ENCODE results near the gene PROCA1. TPM values are rescaled to one million over a fixed set of nuclear protein-coding genes. Genes with fewer than 3 reads are reported as not detected.

Gene PROCA1
- total and polyA plus RNA-seq, 12 donors: 0.61 to 8.8 (median 2.2) TPM; not detected in 1

GRCh38 chr17:28704219-28704858 is 7.3 kb downstream of the PROCA1 start:
- Histone ChIP-seq H3K4me1 (replicated peaks in 1 of 2) (no peaks in the 10 kb centered on the region), H3K27me3 (no peaks in the 10 kb centered on the region), H3K36me3 (replicated peaks in 1 of 2) (peaks cover 0 to 41% of the 10 kb centered on the region in 2 donors), H3K27ac (no peak overlapping the region), H3K4me3 (no peak overlapping the region), H3K9me3 (replicated peaks in 1 of 3) (no peaks in the 10 kb centered on the region)
- no peak for TF ChIP-seq POLR2A (IDR thresholded peaks at IDR 0.05)
- no peak for TF ChIP-seq CTCF (IDR thresholded peaks at IDR 0.05)
- intact Hi-C loops (cut with DNase I): loop anchor here in 1 of 2 donors (10.0 kb wide), 1 partner anchor 50 kb away; no protein-coding TSS in a partner anchor
- 83 to 94% (median 90%) methylated on average over 11 to 14 of the region's 14 CpGs for WGBS, 4 donors
- no peak for DNase-seq

GRCh38 chr17:28703552-28704218 is 8.0 kb downstream of the PROCA1 start:
- 83 to 86% (median 84%) methylated on average over 16 of the region's 16 CpGs for WGBS, 4 donors
- H3K36me3 ChIP-seq (replicated peaks in 1 of 2): peaks cover 0 to 48% of the 10 kb centered on the region in 2 donors
- no peak for DNase-seq

GRCh38 chr17:28702752-28703150 is 8.9 kb downstream of the PROCA1 start:
- Histone ChIP-seq H3K9me3 (replicated peaks in 1 of 3) (no peaks in the 10 kb centered on the region), H3K27ac (no peak overlapping the region), H3K27me3 (no peaks in the 10 kb centered on the region), H3K4me3 (no peak overlapping the region), H3K4me1 (replicated peaks in 1 of 2) (no peaks in the 10 kb centered on the region), H3K36me3 (replicated peaks in 1 of 2) (peaks cover 0 to 57% of the 10 kb centered on the region in 2 donors)
- WGBS, 4 donors: 52 to 75% (median 68%) methylated on average over 2 to 3 of the region's 3 CpGs
- TF ChIP-seq CTCF (IDR thresholded peaks at IDR 0.05) (no peak), POLR2A (IDR thresholded peaks at IDR 0.05) (no peak)
- intact Hi-C loops (cut with DNase I): loop anchor here in 1 of 2 donors (10.0 kb wide), 1 partner anchor 48 kb away; no protein-coding TSS in a partner anchor
- no peak for DNase-seq

More at GRCh38 chr17:28703552-28704218, 8.0 kb downstream of the PROCA1 start:
- Histone ChIP-seq H3K4me1 (replicated peaks in 1 of 2) (no peaks in the 10 kb centered on the region), H3K27me3 (no peaks in the 10 kb centered on the region), H3K27ac (no peak overlapping the region), H3K4me3 (no peak overlapping the region), H3K9me3 (replicated peaks in 1 of 3) (no peaks in the 10 kb centered on the region)
- intact Hi-C loops (cut with DNase I): loop anchor here in 1 of 2 donors (10.0 kb wide), 1 partner anchor 49 kb away; no protein-coding TSS in a partner anchor
- TF ChIP-seq CTCF (IDR thresholded peaks at IDR 0.05) (no peak), POLR2A (IDR thresholded peaks at IDR 0.05) (no peak)

DNA sequence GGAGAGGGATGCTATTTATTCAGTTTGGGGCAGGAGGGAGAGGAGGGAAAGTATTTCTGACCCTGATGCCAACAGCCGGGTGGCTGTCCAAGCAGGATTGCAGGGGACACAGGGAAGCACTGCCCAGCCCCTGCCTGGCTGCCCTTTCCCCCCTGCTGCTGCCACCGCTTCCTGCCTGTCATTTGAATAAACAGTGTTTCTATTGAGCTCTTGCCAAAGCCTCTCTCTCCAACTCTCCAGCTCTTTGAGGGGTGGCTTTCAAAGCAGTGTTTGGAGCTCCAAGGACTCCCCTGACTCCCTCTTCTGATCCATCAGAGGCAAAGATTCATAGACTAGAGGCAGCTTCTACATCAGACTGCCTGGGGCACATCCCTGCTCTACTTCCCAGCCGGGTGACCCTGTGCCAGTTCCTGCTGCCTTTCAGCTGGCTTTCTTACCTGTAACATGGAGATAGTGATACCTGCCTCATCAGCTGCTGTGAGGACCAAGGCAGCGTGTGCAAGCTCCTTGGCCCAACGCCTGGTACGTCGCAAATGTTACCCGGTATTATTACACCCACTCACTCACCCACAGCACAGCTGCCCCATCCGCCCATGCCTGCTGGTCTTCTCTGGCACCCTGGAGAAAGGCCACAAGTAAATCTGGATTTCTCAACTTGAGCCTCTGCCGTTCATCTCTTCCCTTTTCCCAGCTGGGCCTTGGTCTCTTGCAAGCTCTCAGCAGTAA is 9.5 kb downstream of the PROCA1 start:
- no peak for TF ChIP-seq POLR2A (IDR thresholded peaks at IDR 0.05)
- no peak for TF ChIP-seq CTCF (IDR thresholded peaks at IDR 0.05)
- no peak overlapping the region for H3K4me3 ChIP-seq
- intact Hi-C loops (cut with DNase I): loop anchor here in 1 of 2 donors (10.0 kb wide), 1 partner anchor 47 kb away; no protein-coding TSS in a partner anchor
- H3K4me1 ChIP-seq (replicated peaks in 1 of 2): no peaks in the 10 kb centered on the region
- peak overlapping the region in 1 of 5 donors; percentile 16 for H3K27ac ChIP-seq
- 69 to 75% (median 72%) methylated on average over 10 of the region's 10 CpGs for WGBS, 4 donors
- DNase-seq: no peak
- H3K27me3 ChIP-seq: no peaks in the 10 kb centered on the region
- H3K9me3 ChIP-seq (replicated peaks in 1 of 3): no peaks in the 10 kb centered on the region
- H3K36me3 ChIP-seq (replicated peaks in 1 of 2): peaks cover 0 to 63% of the 10 kb centered on the region in 2 donors

All from adrenal gland (tissue), 12 donors.